Measurements from ENCODE around the gene ASB15.

The ASB15 gene

GRCh38 chr7:123669485-123669884, 67.9 kb downstream of the ASB15 start:
- DNase-seq: no peak

GRCh38 chr7:123673137-123673732, 71.6 kb downstream of the ASB15 start:
- no peak for DNase-seq

GRCh38 chr7:123673752-123674398, 72.3 kb downstream of the ASB15 start:
- no peak for DNase-seq

GRCh38 chr7:123674399-123675180, 73.0 kb downstream of the ASB15 start:
- no peak for DNase-seq

- DNase-seq: no peak
These were observed 73.5 kb downstream of the ASB15 start for GRCh38 chr7:123675181-123675473.

GRCh38 chr7:123677061-123677715, 75.6 kb downstream of the ASB15 start:
- no peak for DNase-seq

GRCh38 chr7:123679614-123680013, 78.0 kb downstream of the ASB15 start:
- no peak for DNase-seq

GRCh38 chr7:123680580-123680979, 79.0 kb downstream of the ASB15 start:
- DNase-seq: no peak

- DNase-seq: no peak
These were observed 79.9 kb downstream of the ASB15 start for GRCh38 chr7:123681561-123681960.

- no peak for DNase-seq
These were observed 81.1 kb downstream of the ASB15 start for GRCh38 chr7:123682690-123683089.

- no peak for DNase-seq
These were observed 85.5 kb downstream of the ASB15 start for GRCh38 chr7:123687161-123687560.

GRCh38 chr7:123687727-123688126, 86.1 kb downstream of the ASB15 start:
- DNase-seq: no peak

Data from stimulated activated CD8-positive, alpha-beta memory T cell treated with anti-CD3 and anti-CD28 coated beads, Interleukin-4, amount 100 ng/mL, for 48 hours (primary cell).